Transverse colon (tissue), 4 donors: ENCODE measurements around the gene SEMA3A. TPM values are rescaled to one million over a fixed set of nuclear protein-coding genes. Genes with fewer than 3 reads are reported as not detected.

Experiments used
- DNase-seq: peaks from one replicate; pipeline ENCODE4 v3.0.0-alpha.2; 2019
- H3K27ac ChIP-seq, 4 donors: fragments of 200-600 bp; sonication (generic); 2 replicates each; pipeline ENCODE4 v1.5.1; 2016 to 2018; ENCODE audit warnings: inconsistent platforms in 4 of 4
- H3K27me3 ChIP-seq: fragments of 200-600 bp; sonication (generic); 2 replicates; pipeline ENCODE4 v1.5.1; 2017; ENCODE audit warnings: inconsistent platforms
- H3K36me3 ChIP-seq, 4 donors: fragments of 200-600 bp; sonication (generic); 2 replicates each; pipeline ENCODE4 v1.5.1; 2017 to 2019; ENCODE audit warnings: inconsistent platforms in 4 of 4
- H3K4me1 ChIP-seq, 4 donors: fragments of 200-600 bp; sonication (generic); 2 replicates each; pipeline ENCODE4 v1.5.1; 2017 to 2020; ENCODE audit warnings: inconsistent platforms in 4 of 4
- H3K4me3 ChIP-seq, 4 donors: fragments of 200-600 bp; sonication (generic); 1 replicate in 1 of 4; 2 replicates in 3 of 4; pipeline versions ENCODE4 v1.5.1 to v1.6.1; 2017 to 2019; ENCODE audit warnings: inconsistent platforms in 4 of 4
- H3K9me3 ChIP-seq, 2 donors: fragments of 200-600 bp; sonication (generic); 2 replicates each; pipeline ENCODE4 v1.5.1; 2017 to 2019; ENCODE audit warnings: inconsistent platforms in 2 of 2
- CTCF ChIP-seq, 5 experiments: fragments of 200-600 bp in 3 of 5; fragments of 450-650 bp in 2 of 5; sonication (generic) in 3 of 5; IDR thresholded peaks; 1 replicate in 2 of 5; 2 replicates in 3 of 5; pipeline ENCODE4 v1.5.1; 2016 to 2017; ENCODE audit warnings: antibody characterized with exemption in 5 of 5, inconsistent platforms in 3 of 5, mild to moderate bottlenecking in 2 of 5, moderate library complexity in 1 of 5
- EP300 ChIP-seq: sonication (generic); formaldehyde crosslinking; IDR thresholded peaks from one replicate; pipeline ENCODE4 v1.6.1; 2017; ENCODE audit warnings: antibody characterized with exemption, low read depth
- POLR2A ChIP-seq: fragments of 450-650 bp; IDR thresholded peaks from one replicate; pipeline ENCODE4 v1.6.1; 2016; ENCODE audit warnings: antibody characterized with exemption, mild to moderate bottlenecking, moderate library complexity
- POLR2AphosphoS5 ChIP-seq, 3 donors: sonication (generic); formaldehyde crosslinking; IDR thresholded peaks; one replicate each; pipeline ENCODE4 v1.6.1; 2016; ENCODE audit warnings: antibody characterized with exemption in 3 of 3
- WGBS, 2 donors: methylation state at CpG; one replicate each; pipeline ENCODE4 v1.1.5; 2018; ENCODE audit warnings: low coverage in 1 of 2; 5-methylcytosine and 5-hydroxymethylcytosine counted together
- in situ Hi-C, 4 donors: fragments of 200-750 bp; cut with MboI; loops; one replicate each; pipeline versions ENCODE4 v1.15.0 to v1.15.1; 2017; ENCODE audit warnings: low sequenced_read_pairs in 3 of 4, low pct_ligation_motif_present in 1 of 4, low pct_unique_long_range_greater_than_20kb in 1 of 4
- intact Hi-C: fragments of 100-400 bp; cut with DNase I; formaldehyde crosslinking; loops from one replicate; pipeline ENCODE4 v1.15.1; 2023; ENCODE audit warnings: low total_unique reads
- total RNA-seq, 4 donors: library from RNA; depleted of rRNA; stranded (reverse); fragments of >200 nt; gene quantifications; one replicate each; pipeline ENCODE4 v1.1.0, GENCODE V29; 2016

SEMA3A gene
- total RNA-seq, 4 donors from 2014 or later, result 1.00 to 8.3 (median 4.7) TPM

- intact Hi-C loops (no loop called here), in situ Hi-C loops (loop anchor here in 2 of 4 donors (25.0 kb wide), 1 partner anchor 837 kb away; no protein-coding TSS in a partner anchor)
- Histone ChIP-seq H3K4me3 (no peak overlapping the region), H3K27ac (peak overlapping the region in 1 of 4 donors; percentile 38), H3K9me3 (no peaks in the 10 kb centered on the region), H3K4me1 (peaks cover 0 to 9% (median 2%) of the 10 kb centered on the region in 4 donors), H3K27me3 (no peaks in the 10 kb centered on the region), H3K36me3 (no peaks in the 10 kb centered on the region)
- no peak for DNase-seq
- WGBS, 2 donors, result 81 to 100% methylated on average over 1 to 2 of the region's 2 CpGs
- TF ChIP-seq EP300 (no peak), POLR2A (no peak), POLR2AphosphoS5 (IDR thresholded peaks at IDR 0.05) (no peak), CTCF (IDR thresholded peaks at IDR 0.05) (no peak)
These were observed 19.1 kb downstream of the SEMA3A start for GRCh38 chr7:84175461-84175860.

- intact Hi-C loops, result no loop called here
- Histone ChIP-seq H3K27me3 (no peaks in the 10 kb centered on the region), H3K27ac (no peak overlapping the region), H3K9me3 (no peaks in the 10 kb centered on the region), H3K36me3 (no peaks in the 10 kb centered on the region), H3K4me1 (peaks cover 0 to under 1% (median 0%) of the 10 kb centered on the region in 4 donors), H3K4me3 (no peak overlapping the region)
- 55 to 61% methylated on average over 2 of the region's 2 CpGs for WGBS, 2 donors
- DNase-seq, result no peak
- in situ Hi-C loops, result no loop called here
- TF ChIP-seq POLR2AphosphoS5 (IDR thresholded peaks at IDR 0.05) (no peak), POLR2A (no peak), CTCF (IDR thresholded peaks at IDR 0.05) (no peak), EP300 (no peak)
These were observed 23.9 kb downstream of the SEMA3A start for GRCh38 chr7:84170646-84171045.

GRCh38 chr7:84162584-84162983 is 32.0 kb downstream of the SEMA3A start:
- H3K4me3 ChIP-seq, result no peak overlapping the region
- no peaks in the 10 kb centered on the region for H3K9me3 ChIP-seq
- TF ChIP-seq EP300 (no peak), CTCF (IDR thresholded peaks at IDR 0.05) (no peak)
- H3K4me1 ChIP-seq, result peaks cover 0 to 7% (median 1%) of the 10 kb centered on the region in 4 donors
- no peaks in the 10 kb centered on the region for H3K27me3 ChIP-seq
- DNase-seq, result no peak
- in situ Hi-C loops, result no loop called here
- intact Hi-C loops, result no loop called here
- no peaks in the 10 kb centered on the region for H3K36me3 ChIP-seq
- peak overlapping the region in 1 of 4 donors; percentile 31 for H3K27ac ChIP-seq
- 71% methylated on average over 1 of the region's 1 CpG; no CpG with 5 or more reads in 1 of the 2 donors for WGBS, 2 donors

- H3K27ac ChIP-seq, result peak overlapping the region in 3 of 4 donors; percentile 5 to 31 (median 18)
- in situ Hi-C loops, result no loop called here
- H3K36me3 ChIP-seq, result no peaks in the 10 kb centered on the region
- peaks cover 0 to 7% (median 1%) of the 10 kb centered on the region in 4 donors for H3K4me1 ChIP-seq
- H3K27me3 ChIP-seq, result no peaks in the 10 kb centered on the region
- intact Hi-C loops, result no loop called here
- H3K4me3 ChIP-seq, result no peak overlapping the region
- no peak for DNase-seq
- H3K9me3 ChIP-seq, result no peaks in the 10 kb centered on the region
- no peak for TF ChIP-seq POLR2A
- no peak for TF ChIP-seq CTCF (IDR thresholded peaks at IDR 0.05)
- no peak for TF ChIP-seq EP300
- TF ChIP-seq POLR2AphosphoS5 (IDR thresholded peaks at IDR 0.05), result no peak
These were observed 32.5 kb downstream of the SEMA3A start for GRCh38 chr7:84162125-84162524.
